ENCODE measurements around the gene RPA3.

The RPA3 gene

GRCh38 chr7:7764520-7765396 is 46.4 kb upstream of the RPA3 start:
- Histone ChIP-seq H3K9ac (ENCODE audit: low read length) (no peak overlapping the region; the same call in 1 of the 2 replicates), H3K27me3 (ENCODE audit: insufficient read depth, low read length) (no peaks in the 10 kb centered on the region), H3K4me3 (ENCODE audit: low read depth, low read length, poor library complexity, severe bottlenecking) (no peak overlapping the region), H3K4me1 (ENCODE audit: insufficient read depth, low read length, severe bottlenecking) (peaks cover 42% of the 10 kb centered on the region), H2AFZ (ENCODE audit: low read length) (no peak overlapping the region), H3K9me2 (ENCODE audit: low read depth, low read length) (no peaks in the 10 kb centered on the region), H3K79me2 (ENCODE audit: insufficient read depth, low read length) (no peaks in the 10 kb centered on the region), H3K27ac (ENCODE audit: low read depth, low read length, poor library complexity, severe bottlenecking) (peak overlapping the region; percentile 70), H3K36me3 (ENCODE audit: insufficient read depth, low read length) (no peaks in the 10 kb centered on the region), H3K4me2 (ENCODE audit: low read length) (no peak overlapping the region), H3K9me3 (ENCODE audit: low read length) (no peaks in the 10 kb centered on the region), H4K20me1 (ENCODE audit: insufficient read depth, low read length) (no peaks in the 10 kb centered on the region), H3F3A (ENCODE audit: insufficient read depth, low read length) (no peaks in the 10 kb centered on the region)
- TF ChIP-seq CTCF (IDR thresholded peaks at IDR 0.05; ENCODE audit: low read length) (peak; percentile 57; the same call in 1 of the 2 replicates), EZH2 (IDR thresholded peaks at IDR 0.05; ENCODE audit: borderline replicate concordance, low read length) (no peak)

- H3F3A ChIP-seq (ENCODE audit: insufficient read depth, low read length), result no peaks in the 10 kb centered on the region
- H3K27ac ChIP-seq (ENCODE audit: low read depth, low read length, poor library complexity, severe bottlenecking), result peak overlapping the region; percentile 70
- H4K20me1 ChIP-seq (ENCODE audit: insufficient read depth, low read length), result no peaks in the 10 kb centered on the region
- peak overlapping the region; percentile 22 for H2AFZ ChIP-seq (ENCODE audit: low read length)
- H3K9me3 ChIP-seq (ENCODE audit: low read length), result no peaks in the 10 kb centered on the region
- H3K9ac ChIP-seq (ENCODE audit: low read length), result peak overlapping the region; percentile 55
- peak overlapping the region; percentile 60 for H3K4me3 ChIP-seq (ENCODE audit: low read depth, low read length, poor library complexity, severe bottlenecking)
- H3K79me2 ChIP-seq (ENCODE audit: insufficient read depth, low read length), result no peaks in the 10 kb centered on the region
- H3K4me2 ChIP-seq (ENCODE audit: low read length), result peak overlapping the region; percentile 92
- peaks cover 42% of the 10 kb centered on the region for H3K4me1 ChIP-seq (ENCODE audit: insufficient read depth, low read length, severe bottlenecking)
- TF ChIP-seq EZH2 (IDR thresholded peaks at IDR 0.05; ENCODE audit: borderline replicate concordance, low read length), result no peak
- no peak for TF ChIP-seq CTCF (IDR thresholded peaks at IDR 0.05; ENCODE audit: low read length)
- no peaks in the 10 kb centered on the region for H3K27me3 ChIP-seq (ENCODE audit: insufficient read depth, low read length)
- no peaks in the 10 kb centered on the region for H3K36me3 ChIP-seq (ENCODE audit: insufficient read depth, low read length)
- no peaks in the 10 kb centered on the region for H3K9me2 ChIP-seq (ENCODE audit: low read depth, low read length)
These were observed 43.8 kb upstream of the RPA3 start for GRCh38 chr7:7761974-7762779.

- no peaks in the 10 kb centered on the region for H4K20me1 ChIP-seq (ENCODE audit: insufficient read depth, low read length)
- H3K9me2 ChIP-seq (ENCODE audit: low read depth, low read length), result no peaks in the 10 kb centered on the region
- no peak for TF ChIP-seq EZH2 (IDR thresholded peaks at IDR 0.05; ENCODE audit: borderline replicate concordance, low read length)
- TF ChIP-seq CTCF (IDR thresholded peaks at IDR 0.05; ENCODE audit: low read length), result peak; percentile 54
- no peaks in the 10 kb centered on the region for H3K9me3 ChIP-seq (ENCODE audit: low read length)
- H3K27ac ChIP-seq (ENCODE audit: low read depth, low read length, poor library complexity, severe bottlenecking), result peak overlapping the region; percentile 70
- H3K4me3 ChIP-seq (ENCODE audit: low read depth, low read length, poor library complexity, severe bottlenecking), result peak overlapping the region; percentile 60
- peak overlapping the region; percentile 55 for H3K9ac ChIP-seq (ENCODE audit: low read length)
- H3K4me2 ChIP-seq (ENCODE audit: low read length), result peak overlapping the region; percentile 92
- peak overlapping the region; percentile 22 for H2AFZ ChIP-seq (ENCODE audit: low read length)
- H3F3A ChIP-seq (ENCODE audit: insufficient read depth, low read length), result no peaks in the 10 kb centered on the region
- H3K79me2 ChIP-seq (ENCODE audit: insufficient read depth, low read length), result no peaks in the 10 kb centered on the region
- H3K4me1 ChIP-seq (ENCODE audit: insufficient read depth, low read length, severe bottlenecking), result peaks cover 42% of the 10 kb centered on the region
- H3K36me3 ChIP-seq (ENCODE audit: insufficient read depth, low read length), result no peaks in the 10 kb centered on the region
- no peaks in the 10 kb centered on the region for H3K27me3 ChIP-seq (ENCODE audit: insufficient read depth, low read length)
These were observed 43.0 kb upstream of the RPA3 start for GRCh38 chr7:7761340-7761973.

Data from OCI-LY1 (cell line).